Panc1 (cell line): Measurements from ENCODE around the gene TTC28. TPM values are rescaled to one million over a fixed set of nuclear protein-coding genes. Genes with fewer than 3 reads are reported as not detected.

Experiments used
- ATAC-seq: fragments of 200-7000 bp; cut with Tn5 transposase; 2 replicates; pipeline ENCODE4 v1.9.1; 2020; ENCODE audit warnings: mild to moderate bottlenecking, moderate library complexity
- BruUV-seq: library from RNA; stranded (reverse); fragments of 400-500 nt; replicated peaks from 2 replicates; lab custom pipeline; 2021; lab: Mats Ljungman, UMichigan
- CTCF ChIA-PET: fragments of 300-600 bp; sonication (Branson Sonifier 250); formaldehyde crosslinking; loops from one replicate; lab custom pipeline; 2022; ENCODE audit warnings: antibody characterized with exemption; lab: Charles Lee
- POLR2A ChIA-PET: fragments of 300-600 bp; sonication (Branson Sonifier 250); formaldehyde crosslinking; loops from one replicate; lab custom pipeline; 2022; ENCODE audit warnings: antibody characterized with exemption; lab: Charles Lee
- DNase-seq: peaks from one replicate; pipeline ENCODE4 v3.0.0-alpha.2; 2010; ENCODE audit warnings: low read depth, low spot score
- H3K27ac ChIP-seq: 2 replicates; pipeline ENCODE4 v1.5.1; 2011; ENCODE audit warnings: mild to moderate bottlenecking, low read length, inconsistent platforms
- H3K27me3 ChIP-seq: fragments of 200-500 bp; sonication (Bioruptor generic); 2 replicates; pipeline ENCODE4 v1.6.0; 2014; ENCODE audit warnings: low read length, inconsistent platforms; ENCODE audit not compliant: control insufficient read depth, insufficient read depth
- H3K36me3 ChIP-seq: fragments of 200-500 bp; sonication (Bioruptor generic); 2 replicates; pipeline ENCODE4 v1.5.1; 2014; ENCODE audit warnings: inconsistent platforms, mild to moderate bottlenecking, low read length, moderate library complexity; ENCODE audit not compliant: control insufficient read depth, insufficient read depth
- H3K4me1 ChIP-seq: 2 replicates; pipeline ENCODE4 v1.5.1; 2011; ENCODE audit warnings: inconsistent platforms, mild to moderate bottlenecking, low read length, moderate library complexity; ENCODE audit not compliant: control insufficient read depth, insufficient read depth
- H3K4me3 ChIP-seq, 2 experiments: 2 replicates each; pipeline ENCODE4 v1.5.1; 2011 to 2012; ENCODE audit warnings: low read depth in 2 of 2, low read length in 2 of 2, mild to moderate bottlenecking in 2 of 2, inconsistent platforms in 1 of 2, moderate library complexity in 1 of 2
- H3K9me3 ChIP-seq: fragments of 200-500 bp; sonication (Bioruptor generic); 2 replicates; pipeline ENCODE4 v1.5.1; 2014; ENCODE audit warnings: low read depth, mild to moderate bottlenecking, inconsistent platforms, low read length, moderate library complexity; ENCODE audit not compliant: control insufficient read depth, insufficient read depth
- POLR2AphosphoS5 ChIP-seq: IDR thresholded peaks from 2 replicates; pipeline ENCODE4 v1.6.1; 2012; ENCODE audit warnings: mild to moderate bottlenecking, low read depth, low read length, moderate library complexity
- SIN3A ChIP-seq: IDR thresholded peaks from 2 replicates; pipeline ENCODE4 v1.6.1; 2012; ENCODE audit warnings: low read depth, mild to moderate bottlenecking, low read length, moderate library complexity, borderline replicate concordance; ENCODE audit not compliant: insufficient read depth
- TCF7L2 ChIP-seq: IDR thresholded peaks from 2 replicates; pipeline ENCODE4 v1.6.1; 2011; ENCODE audit warnings: mild to moderate bottlenecking, low read depth, low read length, inconsistent platforms
- in situ Hi-C: cut with HindIII; loops from 2 replicates; pipeline ENCODE4 v1.10.0; 2016; ENCODE audit warnings: low sequenced_read_pairs, low pct_unique_long_range_greater_than_20kb
- intact Hi-C: fragments of 100-400 bp; cut with micrococcal nuclease; formaldehyde crosslinking; loops from one replicate; pipeline ENCODE4 v1.10.0; 2022; ENCODE audit not compliant: unreplicated experiment
- total RNA-seq: library from RNA; stranded (reverse); gene quantifications from one replicate; pipeline ENCODE4 v1.2.1, GENCODE V29; 2021; ENCODE audit not compliant: unreplicated experiment
- TF ChIP-seq, protein P1 (sequence below), 2 experiments: IDR thresholded peaks; 2 replicates each; pipeline ENCODE4 v1.6.1; 2011 to 2012; ENCODE audit warnings: low read depth in 2 of 2, control low read depth in 1 of 2, low read length in 1 of 2, mild to moderate bottlenecking in 1 of 2, moderate library complexity in 1 of 2; ENCODE audit not compliant: insufficient read depth in 1 of 2
- TF ChIP-seq, protein P2 (sequence below): fragments of 450-650 bp; IDR thresholded peaks from 2 replicates; pipeline ENCODE4 v1.5.1; 2017; ENCODE audit warnings: mild to moderate bottlenecking

Gene TTC28
- total RNA-seq, 1 experiment from 2014 or later = 24.8 TPM

DNA sequence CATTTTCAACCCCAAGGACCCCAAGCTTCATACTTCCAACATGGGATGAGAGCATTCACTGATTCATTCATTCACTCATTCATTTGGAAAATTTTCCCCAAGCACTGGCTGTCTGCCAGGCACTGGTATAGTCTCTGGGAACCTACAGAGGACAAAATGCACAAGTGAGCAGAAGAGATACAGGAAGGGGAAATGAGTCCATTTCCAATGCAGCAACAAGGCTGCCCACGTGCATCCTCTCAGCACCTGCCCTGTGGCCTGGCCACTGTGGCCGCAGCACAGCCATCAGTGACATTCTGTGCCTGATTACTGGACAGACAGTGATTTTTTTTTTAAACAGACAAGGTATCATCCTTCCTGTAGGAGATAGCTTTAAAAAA, 664.6 kb downstream of the TTC28 start:
- BruUV-seq = no TSS peak
- Histone ChIP-seq H3K36me3 (no peaks in the 10 kb centered on the region), H3K27ac (no peak overlapping the region), H3K4me1 (no peaks in the 10 kb centered on the region), H3K9me3 (no peaks in the 10 kb centered on the region), H3K27me3 (no peaks in the 10 kb centered on the region), H3K4me3 (no peak overlapping the region)
- TF ChIP-seq, protein P1, sequence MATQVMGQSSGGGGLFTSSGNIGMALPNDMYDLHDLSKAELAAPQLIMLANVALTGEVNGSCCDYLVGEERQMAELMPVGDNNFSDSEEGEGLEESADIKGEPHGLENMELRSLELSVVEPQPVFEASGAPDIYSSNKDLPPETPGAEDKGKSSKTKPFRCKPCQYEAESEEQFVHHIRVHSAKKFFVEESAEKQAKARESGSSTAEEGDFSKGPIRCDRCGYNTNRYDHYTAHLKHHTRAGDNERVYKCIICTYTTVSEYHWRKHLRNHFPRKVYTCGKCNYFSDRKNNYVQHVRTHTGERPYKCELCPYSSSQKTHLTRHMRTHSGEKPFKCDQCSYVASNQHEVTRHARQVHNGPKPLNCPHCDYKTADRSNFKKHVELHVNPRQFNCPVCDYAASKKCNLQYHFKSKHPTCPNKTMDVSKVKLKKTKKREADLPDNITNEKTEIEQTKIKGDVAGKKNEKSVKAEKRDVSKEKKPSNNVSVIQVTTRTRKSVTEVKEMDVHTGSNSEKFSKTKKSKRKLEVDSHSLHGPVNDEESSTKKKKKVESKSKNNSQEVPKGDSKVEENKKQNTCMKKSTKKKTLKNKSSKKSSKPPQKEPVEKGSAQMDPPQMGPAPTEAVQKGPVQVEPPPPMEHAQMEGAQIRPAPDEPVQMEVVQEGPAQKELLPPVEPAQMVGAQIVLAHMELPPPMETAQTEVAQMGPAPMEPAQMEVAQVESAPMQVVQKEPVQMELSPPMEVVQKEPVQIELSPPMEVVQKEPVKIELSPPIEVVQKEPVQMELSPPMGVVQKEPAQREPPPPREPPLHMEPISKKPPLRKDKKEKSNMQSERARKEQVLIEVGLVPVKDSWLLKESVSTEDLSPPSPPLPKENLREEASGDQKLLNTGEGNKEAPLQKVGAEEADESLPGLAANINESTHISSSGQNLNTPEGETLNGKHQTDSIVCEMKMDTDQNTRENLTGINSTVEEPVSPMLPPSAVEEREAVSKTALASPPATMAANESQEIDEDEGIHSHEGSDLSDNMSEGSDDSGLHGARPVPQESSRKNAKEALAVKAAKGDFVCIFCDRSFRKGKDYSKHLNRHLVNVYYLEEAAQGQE (IDR thresholded peaks at IDR 0.05; ENCODE audit: insufficient read depth in 1 of 2, low read depth in 2 of 2, low read length in 1 of 2) = no peak
- TF ChIP-seq POLR2AphosphoS5 = no peak
- TF ChIP-seq, protein P2, sequence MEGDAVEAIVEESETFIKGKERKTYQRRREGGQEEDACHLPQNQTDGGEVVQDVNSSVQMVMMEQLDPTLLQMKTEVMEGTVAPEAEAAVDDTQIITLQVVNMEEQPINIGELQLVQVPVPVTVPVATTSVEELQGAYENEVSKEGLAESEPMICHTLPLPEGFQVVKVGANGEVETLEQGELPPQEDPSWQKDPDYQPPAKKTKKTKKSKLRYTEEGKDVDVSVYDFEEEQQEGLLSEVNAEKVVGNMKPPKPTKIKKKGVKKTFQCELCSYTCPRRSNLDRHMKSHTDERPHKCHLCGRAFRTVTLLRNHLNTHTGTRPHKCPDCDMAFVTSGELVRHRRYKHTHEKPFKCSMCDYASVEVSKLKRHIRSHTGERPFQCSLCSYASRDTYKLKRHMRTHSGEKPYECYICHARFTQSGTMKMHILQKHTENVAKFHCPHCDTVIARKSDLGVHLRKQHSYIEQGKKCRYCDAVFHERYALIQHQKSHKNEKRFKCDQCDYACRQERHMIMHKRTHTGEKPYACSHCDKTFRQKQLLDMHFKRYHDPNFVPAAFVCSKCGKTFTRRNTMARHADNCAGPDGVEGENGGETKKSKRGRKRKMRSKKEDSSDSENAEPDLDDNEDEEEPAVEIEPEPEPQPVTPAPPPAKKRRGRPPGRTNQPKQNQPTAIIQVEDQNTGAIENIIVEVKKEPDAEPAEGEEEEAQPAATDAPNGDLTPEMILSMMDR = no peak
- no peak for TF ChIP-seq TCF7L2
- TF ChIP-seq SIN3A = no peak
- no peak for ATAC-seq
- in situ Hi-C loops = no loop called here
- no peak for DNase-seq
- CTCF ChIA-PET = no interaction called here
- intact Hi-C loops = no loop called here
- POLR2A ChIA-PET = no interaction called here

DNA sequence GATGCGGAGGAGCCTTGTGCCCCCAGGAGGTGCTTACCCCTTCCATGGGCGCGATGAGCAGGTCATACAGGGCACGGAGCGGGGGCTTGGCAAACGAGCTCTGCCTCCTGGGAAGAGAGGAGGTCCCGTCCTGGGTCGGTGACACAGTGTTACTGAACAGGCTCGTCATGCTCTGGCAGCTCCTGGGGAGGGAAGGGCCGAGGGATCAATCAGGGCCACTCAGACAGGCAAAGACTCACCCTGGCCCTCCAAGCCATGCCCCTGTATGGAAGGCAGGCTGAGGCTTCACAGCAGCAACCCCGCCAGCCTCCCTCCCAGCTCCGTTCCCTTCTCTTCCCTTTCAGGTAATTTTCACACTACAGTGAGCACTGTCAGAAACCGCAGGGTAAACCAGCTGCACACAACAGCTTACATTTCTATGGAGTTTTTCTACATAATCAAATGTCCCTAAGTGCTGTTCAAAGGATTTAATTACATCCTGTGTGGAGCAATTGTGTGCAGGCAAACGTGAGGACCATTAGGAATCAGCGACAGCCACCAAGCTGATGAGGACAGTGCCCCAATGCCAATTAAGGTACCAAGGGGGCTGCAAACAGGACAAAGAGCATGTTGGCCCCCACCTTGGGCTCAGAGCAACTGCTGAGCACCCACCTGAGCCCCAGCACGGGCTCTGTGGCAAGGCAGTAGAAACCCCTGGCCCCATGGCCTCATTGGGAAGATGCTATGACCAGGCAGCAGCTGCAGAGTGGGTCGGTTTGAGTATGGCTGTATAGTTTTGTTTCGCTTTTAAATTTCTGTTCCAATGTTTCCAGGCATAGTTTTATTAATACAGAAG, 665.2 kb downstream of the TTC28 start:
- no peak overlapping the region for H3K4me3 ChIP-seq
- no peak for DNase-seq
- no peaks in the 10 kb centered on the region for H3K4me1 ChIP-seq
- H3K9me3 ChIP-seq = no peaks in the 10 kb centered on the region
- no peaks in the 10 kb centered on the region for H3K36me3 ChIP-seq
- no TSS peak for BruUV-seq
- in situ Hi-C loops = no loop called here
- ChIA-PET CTCF (no interaction called here), POLR2A (no interaction called here)
- no peak overlapping the region for H3K27ac ChIP-seq
- TF ChIP-seq POLR2AphosphoS5 = no peak
- TF ChIP-seq, protein P2 = no peak
- no peak for TF ChIP-seq SIN3A
- no peak for TF ChIP-seq TCF7L2
- TF ChIP-seq, protein P1 (IDR thresholded peaks at IDR 0.05; ENCODE audit: insufficient read depth in 1 of 2, low read depth in 2 of 2, low read length in 1 of 2) = no peak
- intact Hi-C loops = no loop called here
- no peaks in the 10 kb centered on the region for H3K27me3 ChIP-seq
- ATAC-seq = no peak
